HG03342 (cell line): ENCODE measurements around the gene OSM.

Experiments used
- ATAC-seq: cut with Tn5 transposase; IDR thresholded peaks from one replicate; pipeline ENCODE4 v1.9.1; 2021; ENCODE audit warnings: mild to moderate bottlenecking, moderate library complexity; ENCODE audit not compliant: unreplicated experiment

The OSM gene

DNA sequence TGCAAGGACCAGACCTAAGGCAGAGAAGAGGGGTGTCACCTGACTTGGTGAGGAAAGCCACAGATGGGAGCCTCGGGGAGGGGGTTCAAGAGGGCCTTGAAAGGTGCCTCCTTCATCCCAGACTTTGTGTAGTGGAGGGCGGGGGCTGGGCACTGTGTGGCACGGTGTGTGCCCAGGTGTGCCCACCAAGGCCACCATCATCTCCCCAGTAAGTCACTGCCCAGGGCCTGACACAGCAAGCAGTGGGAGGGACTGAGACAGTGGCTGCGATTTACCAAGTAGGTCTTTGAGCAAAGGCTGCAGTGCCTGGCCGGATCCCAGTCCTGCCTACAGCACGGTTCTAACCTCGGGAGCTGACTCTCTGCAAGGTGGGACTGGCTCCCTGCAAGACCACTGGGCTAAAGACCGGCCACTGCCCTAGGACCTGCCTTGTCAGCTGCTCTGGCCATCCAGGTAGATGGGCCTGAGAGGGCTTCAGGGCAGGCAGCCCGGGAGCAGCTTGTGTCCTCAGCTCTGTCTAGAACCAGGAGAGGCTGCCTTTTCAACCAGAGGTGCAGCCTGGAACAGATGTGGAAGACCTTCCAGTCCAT, 1.4 kb downstream of the OSM start:
- no peak for ATAC-seq

DNA sequence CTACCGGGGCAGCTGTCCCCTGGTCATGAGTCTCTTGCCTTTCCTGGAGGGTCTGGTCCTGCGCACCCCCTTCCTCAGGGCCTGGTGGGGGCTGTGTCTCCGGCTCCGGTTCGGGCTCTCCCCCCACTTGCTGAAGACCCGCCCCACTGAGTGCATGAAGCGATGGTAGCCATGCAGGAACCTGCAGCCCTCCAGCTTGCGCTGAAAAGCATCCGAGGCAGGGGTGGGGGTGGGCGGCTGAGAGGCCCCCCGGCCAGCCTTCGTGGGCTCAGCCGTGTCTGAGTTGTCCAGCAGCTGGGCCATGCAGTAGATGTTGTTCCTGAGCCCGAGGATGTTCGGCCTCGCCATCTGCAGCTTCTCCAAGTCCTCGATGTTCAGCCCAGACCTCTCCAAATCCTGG, 2.8 kb downstream of the OSM start:
- ATAC-seq = no peak

DNA sequence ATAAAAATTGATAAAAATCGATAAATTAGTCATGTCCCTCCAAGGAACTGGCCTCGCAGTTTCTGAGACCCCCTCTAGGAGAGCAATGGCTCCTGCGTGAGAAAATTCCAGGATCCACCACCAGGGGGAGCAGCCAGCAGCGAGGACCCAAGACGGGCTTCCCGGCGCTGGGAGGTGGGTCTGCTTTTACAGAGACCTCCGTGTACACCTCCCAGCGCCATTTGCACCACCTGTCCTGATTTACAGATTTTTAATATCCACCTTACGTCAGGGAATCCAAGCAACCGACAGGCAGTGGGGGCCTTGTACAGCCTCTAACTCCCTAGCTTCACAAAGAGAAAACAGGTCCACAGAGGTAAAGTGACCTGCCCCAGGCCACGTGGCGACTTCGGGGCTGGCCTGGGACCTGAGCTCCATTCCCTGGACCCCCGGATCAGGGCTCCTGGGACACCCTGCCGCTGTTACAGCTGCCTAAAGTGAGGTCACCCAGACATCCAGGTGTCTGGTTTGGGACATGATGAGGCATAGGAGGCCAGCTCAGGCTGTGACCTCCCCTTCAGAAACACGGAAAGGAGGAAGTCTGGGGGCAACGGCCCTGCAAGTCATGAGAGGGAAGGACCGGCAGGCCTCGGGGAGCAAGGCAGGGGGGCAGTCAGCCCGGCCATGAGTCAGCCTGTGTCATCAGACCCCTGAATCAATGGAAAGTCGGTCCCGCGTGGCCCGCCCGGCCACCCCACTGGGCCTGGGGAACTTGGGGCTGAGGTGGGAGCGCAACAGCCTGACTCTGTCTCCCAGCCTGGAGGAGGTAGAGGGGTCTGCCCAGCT, 3.5 kb downstream of the OSM start:
- no peak for ATAC-seq

DNA sequence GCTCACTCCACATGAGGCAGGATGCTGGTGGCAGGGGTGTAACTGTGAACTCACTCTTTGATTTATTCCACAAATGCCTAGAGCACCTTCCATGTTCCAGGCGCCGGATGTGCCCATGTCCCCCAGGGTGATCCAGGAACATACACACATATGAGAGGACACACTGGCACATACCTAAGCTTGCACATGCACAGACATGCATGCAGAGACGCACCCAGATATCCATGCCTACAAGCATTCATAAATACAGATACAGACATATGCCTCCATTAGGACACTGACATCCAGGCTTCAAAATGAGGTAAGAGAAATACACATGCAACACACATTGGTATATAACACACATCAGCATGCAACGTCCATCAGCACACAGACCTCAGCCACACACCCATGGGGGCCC, 4.5 kb downstream of the OSM start:
- no peak for ATAC-seq

DNA sequence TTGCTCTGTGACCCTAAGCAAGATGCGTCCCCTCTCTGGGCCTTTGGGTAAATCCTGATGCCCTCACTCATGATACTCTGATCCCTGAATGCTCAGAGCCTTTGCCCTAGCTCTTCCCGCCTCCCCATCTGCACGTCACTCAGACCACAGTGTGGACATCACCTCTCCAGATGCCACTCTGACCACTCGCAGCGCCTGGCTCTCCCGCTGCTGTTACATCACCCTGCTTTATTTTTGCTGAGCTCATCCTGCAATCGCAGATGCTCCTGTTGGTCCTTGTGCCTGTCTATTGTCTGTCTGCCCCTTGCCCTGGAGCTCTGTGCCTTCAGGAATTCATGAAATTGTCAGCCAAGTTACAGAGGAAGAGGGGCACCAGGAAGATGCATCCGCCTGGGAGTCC, 5.5 kb downstream of the OSM start:
- no peak for ATAC-seq

DNA sequence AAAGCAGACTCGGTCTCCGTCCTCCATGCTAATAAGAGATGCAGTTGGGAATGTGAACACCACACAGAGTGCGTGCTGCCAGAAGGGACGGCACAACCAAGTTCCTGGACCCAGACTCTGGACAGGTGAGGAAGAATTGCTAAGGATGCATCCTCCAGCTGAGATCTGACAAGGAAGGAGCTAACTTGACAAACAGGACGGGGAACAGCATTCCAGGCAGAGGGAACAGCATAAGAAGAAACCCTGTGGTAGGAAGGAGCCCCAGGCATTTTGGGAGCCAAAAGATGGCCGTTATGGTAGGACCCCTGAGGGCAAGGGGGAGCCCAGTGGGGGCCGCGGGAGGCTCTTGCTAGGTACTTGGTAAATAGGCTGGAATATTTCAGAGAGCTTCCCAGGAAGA, 6.0 kb downstream of the OSM start:
- no peak for ATAC-seq

DNA sequence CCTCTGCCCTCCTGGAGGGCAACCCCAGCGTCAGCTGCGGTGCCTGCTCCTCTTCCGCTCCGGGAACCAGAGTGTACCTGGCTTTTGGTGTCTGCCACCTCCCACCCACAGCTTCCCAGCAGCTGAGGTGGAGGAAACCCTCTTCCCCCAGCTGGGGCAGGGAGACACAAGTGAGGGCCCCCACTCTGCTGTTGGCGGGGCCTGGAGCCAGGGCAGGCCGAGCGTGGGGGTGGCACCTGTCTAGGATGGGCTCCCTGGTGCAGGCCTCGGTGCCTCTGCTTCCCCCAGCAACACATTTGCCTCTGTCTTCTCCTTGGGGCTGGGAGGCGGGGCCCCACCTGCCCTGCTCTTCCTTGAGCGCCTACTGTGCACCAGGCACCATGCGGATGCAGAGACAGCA, 6.4 kb downstream of the OSM start:
- no peak for ATAC-seq

DNA sequence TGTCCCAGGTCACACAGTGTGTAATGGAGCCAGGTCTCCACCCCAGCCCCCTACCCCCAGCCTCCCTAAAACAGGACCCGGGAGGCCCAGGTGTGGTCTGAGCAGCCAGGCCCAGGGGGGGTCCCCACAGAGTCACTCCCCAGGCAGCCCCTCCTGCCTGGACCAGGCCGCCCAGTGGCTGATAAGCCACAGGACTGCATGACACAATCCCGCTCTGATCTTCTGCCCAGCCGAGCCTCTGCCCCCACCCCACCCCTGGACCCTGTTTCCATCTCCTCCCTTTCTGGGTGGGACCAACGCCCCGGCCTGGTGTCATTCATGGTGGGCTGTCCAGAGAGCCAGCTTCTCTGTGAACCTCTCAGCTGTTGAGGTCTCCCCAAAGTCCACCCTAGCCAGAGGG, 12.3 kb downstream of the OSM start:
- ATAC-seq = no peak

DNA sequence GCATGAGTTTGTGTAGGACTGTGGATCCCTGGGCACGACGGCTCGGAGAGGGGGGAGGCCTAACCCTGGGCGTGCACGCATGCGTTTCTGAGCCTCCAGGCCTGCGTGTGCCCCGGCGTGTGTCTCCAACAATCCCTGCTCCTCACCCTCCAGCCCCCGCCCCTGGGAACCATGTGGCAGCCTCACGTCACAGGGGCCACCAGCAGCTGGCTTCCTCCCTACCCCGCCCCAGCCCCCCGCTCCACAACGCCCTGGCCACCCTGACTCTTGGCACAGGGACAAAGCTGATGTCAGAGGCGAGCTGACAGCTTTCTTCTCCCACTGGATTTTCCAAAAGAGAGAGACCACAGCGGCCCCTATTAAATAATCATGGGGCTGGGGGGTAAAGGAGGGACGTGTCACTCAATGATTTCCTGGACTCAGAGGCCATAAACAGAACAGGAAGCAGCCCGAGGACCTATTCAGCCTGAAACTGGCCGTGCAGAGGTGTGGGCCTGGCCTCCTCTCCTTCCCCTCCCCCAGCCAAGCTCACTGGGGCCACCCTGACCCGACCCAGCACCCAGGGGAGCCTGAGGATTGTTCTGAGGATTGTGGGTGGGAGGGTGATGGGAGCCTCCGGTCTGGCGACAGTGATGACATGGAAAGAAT, 13.3 kb downstream of the OSM start:
- no peak for ATAC-seq

DNA sequence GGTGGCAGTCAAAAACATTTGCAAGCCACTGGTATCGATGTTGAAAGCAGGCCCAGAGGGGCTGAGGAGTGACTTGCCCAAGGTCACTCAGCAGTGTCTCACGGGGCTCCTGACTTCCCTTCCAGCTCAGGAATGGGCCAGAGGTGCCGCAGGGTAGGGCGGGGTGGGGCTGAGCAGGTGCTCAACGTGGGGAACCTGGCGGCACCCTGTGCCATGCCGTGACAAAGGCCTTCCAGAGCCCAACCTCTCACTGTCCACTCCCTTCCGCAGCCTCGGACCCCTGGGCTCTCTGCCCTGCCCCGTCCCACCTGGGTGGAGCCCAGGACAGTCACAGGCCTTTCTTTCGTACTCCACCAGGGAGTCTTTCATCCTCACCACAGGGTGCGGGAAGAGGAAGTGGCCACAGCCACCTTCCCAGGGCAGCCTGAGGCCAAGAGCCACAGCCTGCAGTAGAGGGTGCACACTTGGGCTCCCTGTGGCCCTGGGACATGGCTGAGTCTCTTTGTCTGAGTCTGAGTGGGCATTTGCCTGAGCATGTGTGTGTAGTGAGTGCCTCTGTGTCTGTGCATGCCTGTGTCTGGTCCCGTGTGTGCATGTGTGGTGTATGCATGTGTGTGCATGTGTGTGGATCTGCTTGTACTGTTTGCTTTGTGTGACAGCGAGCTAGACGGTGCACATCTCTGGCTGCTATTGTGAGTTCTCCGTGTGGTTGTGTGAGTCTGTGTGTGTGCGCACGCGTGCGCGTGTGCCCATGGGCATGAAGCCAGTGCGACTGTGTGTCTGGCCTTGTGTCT, 14.0 kb downstream of the OSM start:
- no peak for ATAC-seq

DNA sequence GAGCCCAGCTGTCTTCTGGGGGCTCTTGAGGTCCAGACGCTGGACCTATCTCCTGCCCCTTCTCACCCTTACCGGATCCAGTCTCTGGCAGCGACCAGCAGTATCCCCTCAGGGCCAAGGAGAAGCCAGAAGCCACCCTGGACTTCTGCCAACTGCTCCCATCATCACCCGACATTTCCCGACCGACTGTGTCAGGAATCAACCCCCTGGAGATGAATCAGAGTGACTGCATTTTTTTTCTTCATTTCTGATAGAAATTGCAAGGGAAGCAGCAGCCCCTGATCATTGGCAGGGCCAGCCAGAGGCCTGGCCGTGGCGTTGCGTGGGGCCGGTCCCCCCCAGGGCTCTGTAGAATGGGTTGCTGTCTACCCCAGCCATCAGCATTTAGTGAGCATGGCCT, 14.9 kb downstream of the OSM start:
- ATAC-seq = no peak

DNA sequence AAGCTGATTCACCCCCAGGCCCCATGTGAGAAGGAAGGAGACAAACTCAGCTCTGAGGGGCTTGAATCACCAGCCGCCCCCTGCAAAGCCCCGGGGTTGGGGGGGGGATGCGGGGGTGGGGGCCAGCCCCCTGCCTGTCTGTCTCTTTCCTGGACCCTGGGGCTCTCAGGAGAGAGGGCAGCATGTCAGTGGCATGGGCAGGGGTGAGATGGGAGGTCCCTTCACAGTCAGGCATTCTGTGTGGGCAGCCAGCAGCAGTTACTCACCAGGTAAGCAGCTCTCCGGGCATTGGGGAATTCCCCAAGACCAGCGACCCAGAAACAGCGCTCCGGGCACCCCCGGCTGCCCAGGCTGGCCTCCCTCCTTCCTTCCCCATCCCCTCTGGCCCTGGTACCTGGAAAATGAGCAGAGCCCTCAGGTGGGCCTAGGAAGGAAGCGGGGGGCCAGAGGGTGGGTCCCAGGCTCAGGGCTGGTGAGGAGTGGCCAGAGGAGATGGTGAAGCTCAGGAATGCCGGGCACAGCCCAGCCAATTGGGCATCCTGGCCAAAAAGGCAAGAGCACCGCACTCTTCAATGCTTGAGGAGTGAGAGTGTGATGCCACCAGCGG, 15.9 kb downstream of the OSM start:
- no peak for ATAC-seq

DNA sequence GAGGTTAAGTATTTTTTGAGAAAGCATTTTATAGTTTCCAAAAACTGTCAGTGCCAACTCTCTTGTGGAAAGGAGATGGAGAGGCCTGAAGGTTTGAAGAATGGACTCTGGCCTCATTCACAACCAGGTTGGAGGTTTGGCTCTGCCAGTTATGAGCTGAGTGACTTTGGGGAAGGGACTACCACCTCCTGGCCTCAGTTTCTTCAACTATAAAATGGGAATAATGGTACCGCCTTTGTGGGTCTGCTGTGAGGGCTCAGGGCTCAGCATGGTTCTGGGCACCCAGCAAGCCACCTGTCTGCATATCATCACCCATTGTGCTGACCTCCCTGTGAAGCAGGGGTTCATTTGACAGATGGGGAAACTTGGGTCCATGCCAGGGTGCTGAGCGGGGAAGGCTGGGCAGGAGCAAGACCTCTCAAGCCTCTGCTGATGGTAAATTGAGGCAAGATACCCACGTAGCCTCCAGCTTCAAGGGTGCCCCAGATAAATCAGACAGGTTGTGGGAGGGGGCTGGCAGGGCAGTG, 16.5 kb downstream of the OSM start:
- ATAC-seq = no peak

DNA sequence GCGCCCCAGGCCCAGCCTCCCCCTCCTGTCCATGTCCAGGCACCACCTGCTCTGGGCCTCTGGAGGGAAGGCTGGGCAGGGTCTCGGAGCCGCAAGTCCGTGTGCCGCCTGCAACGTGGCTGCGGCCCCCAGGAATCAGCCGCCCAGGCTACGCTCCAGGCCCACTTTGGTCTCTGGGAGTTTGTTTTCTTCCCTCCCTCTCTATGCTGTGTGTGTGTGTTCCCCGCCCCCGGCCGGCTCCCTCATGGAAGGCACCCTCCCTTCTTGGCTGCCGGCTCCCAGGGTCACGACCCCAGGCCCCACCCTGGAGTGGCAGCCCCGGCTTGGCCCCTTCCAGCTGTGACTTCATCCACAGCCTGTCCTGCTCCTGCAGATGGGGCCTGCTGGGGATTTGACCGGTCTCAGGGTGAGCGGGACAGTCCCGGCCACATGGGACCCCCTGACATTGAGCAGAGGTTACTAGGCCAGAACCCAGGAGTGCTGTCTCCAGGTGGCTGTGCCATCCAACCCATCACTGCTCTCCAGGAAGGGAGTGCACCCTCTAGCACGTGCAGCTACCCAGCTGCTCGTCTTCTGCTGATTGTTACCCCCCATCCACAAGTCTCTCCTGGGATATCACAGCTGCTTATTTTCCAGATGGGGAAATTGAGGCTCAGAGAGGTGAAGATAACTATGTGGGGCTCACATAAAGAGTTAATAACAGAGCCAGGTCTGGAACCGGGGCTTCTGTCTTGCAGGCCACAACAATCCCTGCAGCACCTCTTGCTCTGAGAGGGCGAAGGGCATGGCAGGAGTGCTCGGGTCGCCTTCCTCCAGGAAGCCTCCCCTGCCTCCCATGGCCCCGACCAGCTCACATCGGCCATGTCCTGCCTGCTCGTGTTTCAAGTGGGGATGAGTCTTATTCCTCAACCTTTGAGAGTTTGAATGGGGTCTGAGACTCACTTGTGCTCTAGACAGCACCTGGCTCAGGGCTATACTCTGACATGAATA, 17.3 kb downstream of the OSM start:
- ATAC-seq = no peak

DNA sequence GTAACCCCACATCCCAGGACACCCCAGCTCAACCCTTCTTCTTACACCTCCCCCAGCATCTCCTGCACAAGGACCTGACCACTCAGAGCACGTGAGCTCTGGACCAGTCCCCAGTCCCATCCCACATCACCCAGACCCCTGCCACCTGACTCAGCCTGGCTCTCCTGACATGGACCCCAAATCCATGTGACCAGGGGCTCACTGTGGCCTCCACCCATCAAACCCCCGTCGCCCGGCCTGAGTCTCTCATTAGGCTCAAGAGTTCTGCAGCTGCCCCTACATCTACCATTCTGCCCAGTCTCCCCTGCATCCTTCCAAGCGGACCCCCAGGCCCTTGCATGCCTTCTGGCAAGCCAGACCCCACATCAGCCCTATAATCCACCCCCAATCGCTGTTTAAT, 18.2 kb downstream of the OSM start:
- no peak for ATAC-seq

DNA sequence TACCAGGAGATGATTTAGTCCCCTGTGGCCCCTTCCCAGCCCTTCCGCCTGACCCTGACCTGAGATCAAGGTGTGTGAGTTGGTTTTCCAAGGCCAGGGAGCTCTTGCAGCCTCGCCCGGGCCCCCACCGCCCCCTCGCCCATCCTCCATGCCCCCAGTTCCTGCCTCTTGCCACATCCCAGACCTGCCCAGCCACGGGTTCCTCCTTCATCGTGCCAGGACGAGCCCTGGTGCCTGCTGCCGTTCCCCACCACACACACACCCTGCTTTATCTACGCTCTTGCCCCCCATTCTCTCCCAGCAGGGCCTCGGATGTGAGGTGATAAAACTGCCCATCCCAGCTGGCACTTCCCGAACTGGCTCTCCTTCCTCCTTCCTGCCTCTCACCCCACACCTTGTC, 18.7 kb downstream of the OSM start:
- no peak for ATAC-seq

DNA sequence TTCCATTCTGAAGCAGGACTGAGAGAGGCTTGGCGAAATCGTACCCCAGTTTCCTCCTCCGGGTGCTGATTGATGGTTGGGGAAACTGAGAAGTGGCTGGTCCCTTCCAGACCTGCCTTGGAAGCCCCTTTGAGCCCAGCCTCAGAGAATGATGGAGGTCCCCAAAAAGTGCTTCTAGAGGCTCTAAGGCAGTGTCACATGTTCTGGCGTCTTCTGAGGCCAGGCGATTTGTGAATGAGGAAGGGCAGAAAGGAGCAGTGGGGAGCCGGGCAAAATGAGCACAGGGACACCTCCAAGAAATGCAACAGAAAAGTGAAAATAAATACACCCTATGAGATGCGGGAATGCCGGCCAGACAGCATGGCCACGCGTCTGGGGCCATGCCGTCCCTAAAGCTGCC, 19.1 kb downstream of the OSM start:
- ATAC-seq = no peak

DNA sequence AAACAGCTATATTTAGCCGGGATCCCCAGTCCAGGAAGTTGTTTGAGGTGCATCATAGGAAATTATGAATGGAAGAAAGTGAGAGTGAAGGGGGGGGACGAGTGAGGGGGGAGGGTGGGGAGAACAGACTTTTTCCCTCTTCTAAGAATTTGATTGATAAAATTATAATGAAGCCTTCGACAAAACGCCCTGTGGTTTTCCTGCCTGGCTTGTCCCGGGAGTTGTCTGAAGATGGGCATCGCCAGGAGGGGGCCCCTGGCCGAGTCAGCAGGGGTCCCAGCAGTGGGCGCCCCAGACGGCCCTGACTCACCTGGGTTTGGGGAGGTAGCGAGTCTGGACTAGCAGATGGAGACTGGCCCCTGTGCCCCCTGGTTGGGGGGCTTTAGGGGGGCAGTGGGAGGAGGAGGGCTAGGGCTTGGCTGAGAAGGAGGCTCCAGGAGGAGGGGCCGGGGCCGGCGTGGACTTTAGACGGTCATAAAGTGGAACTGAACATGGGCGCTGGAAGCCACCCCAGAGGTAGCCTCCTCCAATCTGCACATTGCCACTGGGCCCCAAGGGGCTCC, 19.8 kb downstream of the OSM start:
- ATAC-seq = no peak
